GM19238 (cell line): ENCODE data around the gene RUNX3.
"Not testable (repeated sequence)": the region's sequence is repeated elsewhere in the genome, so short reads cannot be mapped to it uniquely, and the experiment has no call there.

ENCODE experiments used
- DNase-seq: peaks from one replicate; pipeline ENCODE4 v3.0.0; 2011; ENCODE audit warnings: low spot score; ENCODE audit not compliant: insufficient read length

Gene RUNX3

GRCh38 chr1:24903011-24903461 lies 27.0 kb downstream of the RUNX3 start:
- DNase-seq, result no peak

GRCh38 chr1:24902471-24902891 lies 27.6 kb downstream of the RUNX3 start:
- DNase-seq, result no peak

GRCh38 chr1:24901791-24902470 lies 28.1 kb downstream of the RUNX3 start:
- DNase-seq, result no peak

GRCh38 chr1:24900985-24901781 lies 28.9 kb downstream of the RUNX3 start:
- no peak for DNase-seq

- no peak for DNase-seq
Measured at GRCh38 chr1:24900486-24900849, 29.6 kb downstream of the RUNX3 start.

- DNase-seq, result no peak
Measured at GRCh38 chr1:24899581-24900485, 30.2 kb downstream of the RUNX3 start.

- DNase-seq, result no peak
Measured at GRCh38 chr1:24898909-24899439, 31.1 kb downstream of the RUNX3 start.

GRCh38 chr1:24898152-24898908 lies 31.7 kb downstream of the RUNX3 start:
- no peak for DNase-seq

- no peak for DNase-seq
Measured at GRCh38 chr1:24897263-24898151, 32.6 kb downstream of the RUNX3 start.

- DNase-seq, result no peak
Measured at GRCh38 chr1:24896596-24897262, 33.3 kb downstream of the RUNX3 start.

- no peak for DNase-seq
Measured at GRCh38 chr1:24896176-24896575, 33.9 kb downstream of the RUNX3 start.

- no peak for DNase-seq
Measured at GRCh38 chr1:24895511-24895910, 34.6 kb downstream of the RUNX3 start.

- no peak for DNase-seq
Measured at GRCh38 chr1:24894002-24894401, 36.1 kb downstream of the RUNX3 start.

- no peak for DNase-seq
Measured at GRCh38 chr1:24893431-24893830, 36.6 kb downstream of the RUNX3 start.

- no peak for DNase-seq
Measured at GRCh38 chr1:24892188-24893153, 37.6 kb downstream of the RUNX3 start.

- not testable (repeated sequence) for DNase-seq
Measured at GRCh38 chr1:24891367-24891766, 38.7 kb downstream of the RUNX3 start.

GRCh38 chr1:24890887-24891286 lies 39.2 kb downstream of the RUNX3 start:
- DNase-seq, result no peak
